SU-DHL-6 (cell line): ENCODE results near the gene HOXC4.
"Not testable (repeated sequence)": the region's sequence is repeated elsewhere in the genome, so short reads cannot be mapped to it uniquely, and the experiment has no call there.

Source experiments
- EZH2phosphoT487 ChIP-seq: fragments of 200-600 bp; sonication (generic), shearing (Covaris generic); conservative IDR thresholded peaks from 2 replicates; pipeline ENCODE4 v1.6.1; 2018; ENCODE audit warnings: mild to moderate bottlenecking, antibody characterized with exemption, low read length, moderate library complexity, mixed read lengths
- TF ChIP-seq, protein P1 (sequence below): fragments of 200-600 bp; sonication (generic); IDR thresholded peaks from one replicate; pipeline ENCODE4 v1.5.1; 2017; ENCODE audit warnings: antibody characterized with exemption, mild to moderate bottlenecking, low read length, moderate library complexity; ENCODE audit not compliant: insufficient read depth, poor library complexity, severe bottlenecking

DNA sequence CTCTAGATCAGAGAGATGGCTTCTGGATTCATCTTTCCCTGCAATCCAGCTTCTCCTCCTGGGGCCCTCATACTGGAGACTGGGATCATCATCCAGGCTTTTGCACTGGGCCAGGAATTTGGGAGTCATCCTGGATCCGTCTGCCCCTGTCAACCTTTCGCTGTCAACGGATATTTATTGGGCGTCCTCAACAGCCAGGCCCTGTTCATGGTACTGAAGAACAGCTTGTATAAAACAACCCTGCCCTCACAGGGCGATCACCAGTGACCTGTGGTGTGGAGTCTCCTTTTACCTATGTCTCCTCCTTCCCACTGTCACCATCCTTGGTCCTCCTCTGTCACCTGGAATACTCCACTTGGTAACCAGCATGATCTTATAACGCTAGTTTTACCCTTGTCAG lies 48.6 kb downstream of the HOXC4 start:
- TF ChIP-seq, protein P1, sequence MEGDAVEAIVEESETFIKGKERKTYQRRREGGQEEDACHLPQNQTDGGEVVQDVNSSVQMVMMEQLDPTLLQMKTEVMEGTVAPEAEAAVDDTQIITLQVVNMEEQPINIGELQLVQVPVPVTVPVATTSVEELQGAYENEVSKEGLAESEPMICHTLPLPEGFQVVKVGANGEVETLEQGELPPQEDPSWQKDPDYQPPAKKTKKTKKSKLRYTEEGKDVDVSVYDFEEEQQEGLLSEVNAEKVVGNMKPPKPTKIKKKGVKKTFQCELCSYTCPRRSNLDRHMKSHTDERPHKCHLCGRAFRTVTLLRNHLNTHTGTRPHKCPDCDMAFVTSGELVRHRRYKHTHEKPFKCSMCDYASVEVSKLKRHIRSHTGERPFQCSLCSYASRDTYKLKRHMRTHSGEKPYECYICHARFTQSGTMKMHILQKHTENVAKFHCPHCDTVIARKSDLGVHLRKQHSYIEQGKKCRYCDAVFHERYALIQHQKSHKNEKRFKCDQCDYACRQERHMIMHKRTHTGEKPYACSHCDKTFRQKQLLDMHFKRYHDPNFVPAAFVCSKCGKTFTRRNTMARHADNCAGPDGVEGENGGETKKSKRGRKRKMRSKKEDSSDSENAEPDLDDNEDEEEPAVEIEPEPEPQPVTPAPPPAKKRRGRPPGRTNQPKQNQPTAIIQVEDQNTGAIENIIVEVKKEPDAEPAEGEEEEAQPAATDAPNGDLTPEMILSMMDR, result not testable (repeated sequence)
- not testable (repeated sequence) for TF ChIP-seq EZH2phosphoT487
